Mononuclear cell (primary cell): ENCODE measurements around the gene PTGR3. TPM values are rescaled to one million over a fixed set of nuclear protein-coding genes. Genes with fewer than 3 reads are reported as not detected.
A peak's percentile ranks its signal among the peaks of the same experiment; 100 is the strongest.

Source experiments
- H3K27me3 ChIP-seq: 2 replicates; pipeline ENCODE4 v1.6.0; 2011; ENCODE audit warnings: low read length, control low read depth; ENCODE audit not compliant: insufficient read depth
- H3K4me1 ChIP-seq: 2 replicates; pipeline ENCODE4 v1.5.1; 2011; ENCODE audit warnings: mild to moderate bottlenecking, low read length, control low read depth; ENCODE audit not compliant: insufficient read depth
- H3K4me3 ChIP-seq: 2 replicates; pipeline ENCODE4 v1.5.1; 2011; ENCODE audit warnings: mild to moderate bottlenecking, low read length, moderate library complexity
- H3K9me3 ChIP-seq: 2 replicates; pipeline ENCODE4 v1.5.1; 2011; ENCODE audit warnings: low read depth, mild to moderate bottlenecking, control low read depth, low read length
- total RNA-seq: library from RNA; depleted of rRNA; stranded (reverse); fragments of >200 nt; gene quantifications from one replicate; pipeline ENCODE4 v1.2.3, GENCODE V29; 2012

PTGR3 gene
- total RNA-seq, 1 donor: 9.4 TPM

DNA sequence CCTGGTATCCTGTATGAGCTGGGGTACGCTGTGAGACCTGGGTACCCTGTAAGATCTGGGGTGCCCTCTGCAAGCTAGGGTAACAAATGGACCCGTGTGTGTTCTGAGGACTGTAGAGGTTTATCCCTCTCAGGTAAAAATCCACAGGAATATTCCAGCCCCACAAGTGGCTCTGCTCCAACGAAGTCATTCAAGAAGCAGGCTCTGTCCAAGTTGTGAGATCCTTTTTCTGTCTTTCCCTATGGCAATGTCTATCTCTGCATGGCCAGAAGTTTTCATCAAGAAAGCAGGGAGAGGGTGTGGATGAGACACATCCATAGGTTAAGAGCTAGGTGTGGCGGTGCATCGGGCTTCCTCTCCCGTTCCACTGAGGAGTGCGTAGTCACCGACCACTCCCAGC, 43.0 kb downstream of the PTGR3 start:
- Histone ChIP-seq H3K9me3 (no peaks in the 10 kb centered on the region), H3K4me3 (no peak overlapping the region), H3K27me3 (no peaks in the 10 kb centered on the region), H3K4me1 (peaks cover 5% of the 10 kb centered on the region)

DNA sequence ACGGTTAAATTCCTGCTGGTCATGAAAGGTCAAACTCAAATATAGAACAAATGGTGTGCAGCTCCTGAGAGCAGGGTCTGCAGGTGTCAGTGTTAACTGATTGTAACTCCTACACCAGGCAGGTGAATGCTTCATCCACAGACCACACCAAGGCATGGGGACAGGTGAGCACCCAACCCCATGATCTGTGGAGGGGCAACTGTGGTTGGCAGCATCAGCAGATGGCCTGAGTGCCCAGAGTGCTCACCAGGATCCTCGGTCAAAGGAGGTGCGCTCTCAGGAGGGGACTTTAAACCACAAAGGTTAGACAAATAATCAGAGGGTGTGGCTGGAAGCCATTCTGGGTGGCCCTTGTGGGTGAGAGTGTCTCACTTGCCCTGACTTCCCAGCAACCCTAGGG, 44.5 kb downstream of the PTGR3 start:
- Histone ChIP-seq H3K27me3 (no peaks in the 10 kb centered on the region), H3K4me3 (no peak overlapping the region), H3K9me3 (no peaks in the 10 kb centered on the region), H3K4me1 (peaks cover 5% of the 10 kb centered on the region)

DNA sequence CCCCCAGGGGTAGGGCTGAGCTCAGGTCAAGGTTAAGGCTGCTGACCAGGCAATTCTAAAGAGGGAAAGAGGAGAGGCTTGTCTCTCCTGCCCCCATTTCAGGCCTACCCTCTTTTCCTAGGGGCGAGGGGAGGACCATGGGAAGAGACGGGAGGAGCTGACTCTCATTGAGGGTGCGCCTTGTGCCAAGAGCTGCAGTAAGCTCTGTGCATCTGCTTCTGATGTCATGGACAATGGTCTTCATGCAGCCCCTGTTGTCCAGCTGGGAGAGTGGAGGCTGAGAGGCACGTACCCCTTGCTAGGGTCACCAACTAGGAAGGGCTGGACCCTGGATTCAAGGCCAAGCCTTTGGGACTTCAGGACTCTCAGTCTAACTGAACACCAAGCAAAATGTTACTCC, 45.2 kb downstream of the PTGR3 start:
- no peaks in the 10 kb centered on the region for H3K9me3 ChIP-seq
- H3K4me1 ChIP-seq: peaks cover 5% of the 10 kb centered on the region
- H3K4me3 ChIP-seq: no peak overlapping the region
- H3K27me3 ChIP-seq: no peaks in the 10 kb centered on the region

DNA sequence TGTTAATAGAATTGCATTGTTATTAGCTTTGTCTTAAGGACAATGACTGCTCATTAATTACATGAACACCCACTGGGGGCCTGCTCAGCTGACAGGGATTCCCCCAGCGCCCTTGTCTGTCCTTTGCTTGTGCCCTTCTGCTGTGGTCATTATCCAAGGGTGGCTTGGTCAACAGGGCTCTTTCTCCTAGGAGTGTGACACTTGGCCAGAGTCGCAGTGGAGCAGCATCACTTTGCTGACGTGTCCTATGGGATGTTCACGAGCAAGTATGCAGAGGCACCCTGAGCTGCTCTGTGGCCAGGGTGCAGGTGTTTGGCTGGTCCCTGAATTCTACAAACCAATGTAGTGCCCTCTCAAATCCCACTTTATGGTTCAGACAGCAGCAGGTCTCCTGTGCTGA, 46.0 kb downstream of the PTGR3 start:
- no peaks in the 10 kb centered on the region for H3K27me3 ChIP-seq
- H3K9me3 ChIP-seq: no peaks in the 10 kb centered on the region
- no peak overlapping the region for H3K4me3 ChIP-seq
- peaks cover 5% of the 10 kb centered on the region for H3K4me1 ChIP-seq

DNA sequence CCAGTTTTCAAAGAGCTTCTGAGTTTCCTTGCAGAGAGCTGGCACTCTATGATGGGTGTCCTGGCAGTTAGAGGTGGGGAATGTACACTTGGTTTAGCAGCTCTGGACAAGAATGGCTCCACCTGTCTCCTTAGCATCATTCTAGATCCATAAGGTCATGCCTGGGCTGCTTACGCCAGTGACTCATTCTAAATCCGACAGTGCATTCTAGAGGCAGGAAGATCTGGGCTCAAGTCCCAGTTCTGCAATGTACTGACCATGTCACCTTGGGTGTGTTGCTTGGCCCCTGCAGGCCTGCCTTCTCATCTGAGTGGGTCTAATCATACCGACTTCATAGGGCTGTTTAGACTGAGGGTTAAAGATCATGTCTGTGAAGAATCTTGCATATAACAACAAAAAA, 46.5 kb downstream of the PTGR3 start:
- Histone ChIP-seq H3K27me3 (no peaks in the 10 kb centered on the region), H3K4me3 (no peak overlapping the region), H3K4me1 (peaks cover 5% of the 10 kb centered on the region), H3K9me3 (no peaks in the 10 kb centered on the region)

DNA sequence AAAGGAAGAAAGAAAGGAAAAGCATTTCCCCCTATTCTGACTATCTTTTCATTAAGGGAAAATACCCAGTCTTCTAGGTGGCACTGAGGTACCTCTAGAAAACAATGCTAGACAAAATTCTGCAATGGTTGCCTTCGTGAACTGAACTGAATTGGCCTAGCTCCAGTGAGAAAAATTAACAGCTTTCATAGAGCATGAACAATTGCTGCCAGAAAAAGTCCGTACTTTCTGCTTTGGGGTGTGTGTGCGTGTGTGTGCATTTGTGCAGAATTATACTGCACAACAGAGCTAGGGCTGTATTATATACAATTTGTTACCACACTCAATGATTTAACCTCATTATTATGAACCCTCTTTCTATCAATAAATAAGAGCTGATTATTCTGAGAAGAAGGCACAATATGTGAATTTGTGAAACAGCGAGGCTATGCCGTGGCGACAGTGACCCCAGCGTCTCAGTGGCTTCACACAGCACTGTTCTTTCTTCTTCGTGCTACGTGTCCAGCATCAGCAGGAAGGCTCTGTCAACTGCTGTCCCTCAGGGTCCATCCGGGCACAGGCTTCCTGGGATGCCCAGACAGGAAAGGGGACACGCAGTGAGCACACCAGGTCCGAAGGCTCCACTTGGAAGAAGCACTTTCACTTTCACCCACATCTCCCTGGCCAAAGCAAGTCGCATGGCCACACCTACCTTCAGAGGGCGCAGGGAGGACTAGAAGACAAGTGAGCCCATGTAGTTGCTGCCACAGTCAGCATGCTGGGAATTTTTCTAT, 47.5 kb downstream of the PTGR3 start:
- Histone ChIP-seq H3K4me1 (peaks cover 5% of the 10 kb centered on the region), H3K4me3 (peak overlapping the region; percentile 49), H3K27me3 (no peaks in the 10 kb centered on the region), H3K9me3 (no peaks in the 10 kb centered on the region)

DNA sequence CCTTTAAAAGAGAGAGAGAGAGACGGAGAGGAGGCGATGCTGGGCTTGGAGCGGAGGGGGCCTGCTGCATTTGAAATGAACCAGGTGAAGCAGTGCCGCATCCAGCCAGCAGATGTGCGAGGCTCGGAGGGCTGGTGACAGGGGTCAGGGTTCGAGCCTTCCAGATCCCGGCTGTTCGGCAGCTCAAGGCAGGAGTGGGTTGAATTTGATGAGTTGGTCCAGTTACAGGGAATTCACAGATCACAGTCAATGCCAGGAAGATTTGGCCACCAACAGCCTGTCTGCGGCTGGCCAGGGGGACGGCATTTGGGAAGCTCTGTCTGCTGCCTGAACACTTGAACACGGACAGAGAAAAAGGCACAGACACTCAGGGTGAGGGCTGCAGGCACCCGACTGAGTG, 48.6 kb downstream of the PTGR3 start:
- Histone ChIP-seq H3K4me3 (no peak overlapping the region), H3K4me1 (peaks cover 5% of the 10 kb centered on the region), H3K9me3 (no peaks in the 10 kb centered on the region), H3K27me3 (no peaks in the 10 kb centered on the region)

DNA sequence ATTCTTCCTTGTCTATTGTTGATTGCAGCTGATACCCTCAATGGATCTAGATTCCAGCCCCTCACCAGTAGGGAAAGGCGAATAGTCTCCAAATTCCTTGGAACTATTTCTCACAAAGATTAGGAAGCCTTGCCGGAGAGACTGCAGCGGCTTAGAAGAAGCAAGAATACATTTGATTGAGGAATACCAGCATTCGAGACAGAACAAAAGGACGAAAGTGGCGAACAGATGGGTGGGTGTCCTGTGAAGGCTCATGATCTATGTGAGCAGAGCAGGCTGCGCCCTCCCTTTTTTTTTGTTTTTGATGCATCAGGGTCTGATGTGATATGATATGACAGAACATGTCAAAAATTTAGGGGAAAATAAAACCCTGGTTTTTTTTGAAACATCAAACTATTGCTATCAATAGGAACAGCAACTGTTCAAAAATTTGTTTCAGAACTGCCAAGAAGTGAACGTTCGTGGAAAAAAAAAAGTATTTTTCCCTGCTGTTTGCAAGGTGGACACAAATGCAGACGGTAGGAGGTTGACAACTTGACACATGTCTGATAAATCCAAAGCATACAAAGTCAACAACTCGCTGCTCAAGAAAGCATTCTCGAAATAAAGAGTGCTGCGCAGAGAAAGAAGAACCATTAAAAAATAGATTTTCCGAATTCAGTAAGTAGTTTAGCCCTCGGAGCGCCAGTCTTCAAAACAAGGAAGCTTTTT, 49.1 kb downstream of the PTGR3 start:
- no peaks in the 10 kb centered on the region for H3K9me3 ChIP-seq
- H3K4me1 ChIP-seq: peaks cover 5% of the 10 kb centered on the region
- no peaks in the 10 kb centered on the region for H3K27me3 ChIP-seq
- no peak overlapping the region for H3K4me3 ChIP-seq

DNA sequence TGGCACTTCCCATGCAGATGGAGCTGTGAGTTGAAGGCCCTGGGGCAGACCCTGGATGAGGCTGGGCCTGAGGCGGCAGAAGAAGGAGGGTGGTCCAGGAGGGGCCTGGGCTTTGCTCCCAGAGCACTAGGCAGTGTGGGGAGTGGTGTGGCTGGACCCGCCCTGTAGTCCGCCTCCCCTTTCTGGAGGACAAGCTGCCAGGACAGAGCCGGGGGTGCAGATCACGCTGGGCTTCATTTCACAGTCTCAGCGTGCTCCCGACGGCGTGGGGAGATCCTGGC, 49.8 kb downstream of the PTGR3 start:
- Histone ChIP-seq H3K4me1 (peaks cover 5% of the 10 kb centered on the region), H3K9me3 (no peaks in the 10 kb centered on the region), H3K4me3 (no peak overlapping the region), H3K27me3 (no peaks in the 10 kb centered on the region)

Other genes starting within 250 kb of the PTGR3 start
- 13.1 TPM for gene TSHZ1, start 1.7 kb upstream of the PTGR3 start, total RNA-seq
- gene SMIM21, start 218.6 kb upstream of the PTGR3 start, total RNA-seq: not detected